Fibroblast of pulmonary artery (primary cell): ENCODE measurements around the gene SNAPC1.

ENCODE experiments used
- DNase-seq: peaks from one replicate; pipeline ENCODE4 v3.0.0-alpha.2; 2010; ENCODE audit warnings: low read depth
- H3K4me3 ChIP-seq: replicated peaks from 2 replicates; pipeline ENCODE4 v1.5.1; 2011; ENCODE audit warnings: low read depth, mild to moderate bottlenecking, control low read depth, low read length, moderate library complexity
- CTCF ChIP-seq: IDR thresholded peaks from 2 replicates; pipeline ENCODE4 v1.5.1; 2011; ENCODE audit warnings: mild to moderate bottlenecking, control low read depth, low read length, inconsistent platforms; ENCODE audit errors: missing control alignments

SNAPC1 gene

GRCh38 chr14:61768240-61768639 lies 6.0 kb downstream of the SNAPC1 start:
- H3K4me3 ChIP-seq: no peak overlapping the region
- no peak for TF ChIP-seq CTCF
- no peak for DNase-seq

- DNase-seq: no peak
- H3K4me3 ChIP-seq: no peak overlapping the region
- no peak for TF ChIP-seq CTCF
These were observed 7.7 kb downstream of the SNAPC1 start for GRCh38 chr14:61769893-61770292.

- no peak overlapping the region for H3K4me3 ChIP-seq
- TF ChIP-seq CTCF: no peak
- DNase-seq: no peak
These were observed 12.6 kb downstream of the SNAPC1 start for GRCh38 chr14:61774861-61775260.

- no peak overlapping the region for H3K4me3 ChIP-seq
- DNase-seq: no peak
- TF ChIP-seq CTCF: no peak
These were observed 17.9 kb downstream of the SNAPC1 start for GRCh38 chr14:61780125-61780524.

- TF ChIP-seq CTCF: no peak
- H3K4me3 ChIP-seq: no peak overlapping the region
- no peak for DNase-seq
These were observed 35.1 kb downstream of the SNAPC1 start for GRCh38 chr14:61797309-61797708.

- DNase-seq: no peak
- H3K4me3 ChIP-seq: no peak overlapping the region
- TF ChIP-seq CTCF: no peak
These were observed 39.9 kb downstream of the SNAPC1 start for GRCh38 chr14:61802010-61802568.

- DNase-seq: no peak
- TF ChIP-seq CTCF: no peak
- H3K4me3 ChIP-seq: no peak overlapping the region
These were observed 41.5 kb downstream of the SNAPC1 start for GRCh38 chr14:61803755-61804154.
